Kidney capillary endothelial cell (primary cell): ENCODE data around the gene ZNF593OS.

ENCODE experiments used
- DNase-seq: peaks from one replicate; pipeline ENCODE4 v3.0.0-alpha.2; 2018; ENCODE audit warnings: low spot score

Gene ZNF593OS

DNA sequence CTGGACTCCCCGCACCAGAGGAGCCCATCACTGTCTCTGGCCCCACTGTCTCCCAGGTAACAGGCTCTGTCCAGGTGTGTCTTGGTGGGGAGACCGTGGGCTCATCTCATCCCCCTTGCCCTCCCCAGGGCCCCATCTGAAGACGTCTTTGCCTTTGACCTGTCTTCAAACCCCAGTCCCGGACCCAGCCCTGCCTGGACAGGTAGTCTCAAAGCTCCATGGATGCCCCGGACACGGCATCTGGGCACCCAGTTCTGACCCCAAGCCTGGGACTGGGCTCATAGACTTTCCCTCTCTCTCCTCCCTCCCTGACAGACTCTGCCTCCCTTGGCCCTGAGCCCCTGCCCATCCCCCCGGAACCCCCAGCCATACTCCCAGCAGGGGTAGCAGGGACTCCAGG, 12.5 kb upstream of the ZNF593OS start:
- no peak for DNase-seq

DNA sequence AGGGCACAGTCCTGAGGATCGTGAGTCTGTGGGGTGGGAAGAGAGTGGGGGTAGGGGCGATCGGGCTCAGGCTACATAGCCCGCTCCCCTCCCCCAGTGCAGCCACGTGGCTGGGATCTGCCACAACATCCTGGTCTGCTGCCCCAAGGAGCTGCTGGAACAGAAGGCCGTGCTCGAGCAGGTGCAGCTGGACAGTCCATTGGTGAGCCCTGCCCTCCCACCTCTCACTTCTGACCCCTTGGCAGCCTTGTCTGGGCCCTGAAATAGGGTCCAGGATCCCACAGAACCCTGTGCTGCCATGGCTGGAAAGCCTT, 10.7 kb upstream of the ZNF593OS start:
- DNase-seq, result no peak

DNA sequence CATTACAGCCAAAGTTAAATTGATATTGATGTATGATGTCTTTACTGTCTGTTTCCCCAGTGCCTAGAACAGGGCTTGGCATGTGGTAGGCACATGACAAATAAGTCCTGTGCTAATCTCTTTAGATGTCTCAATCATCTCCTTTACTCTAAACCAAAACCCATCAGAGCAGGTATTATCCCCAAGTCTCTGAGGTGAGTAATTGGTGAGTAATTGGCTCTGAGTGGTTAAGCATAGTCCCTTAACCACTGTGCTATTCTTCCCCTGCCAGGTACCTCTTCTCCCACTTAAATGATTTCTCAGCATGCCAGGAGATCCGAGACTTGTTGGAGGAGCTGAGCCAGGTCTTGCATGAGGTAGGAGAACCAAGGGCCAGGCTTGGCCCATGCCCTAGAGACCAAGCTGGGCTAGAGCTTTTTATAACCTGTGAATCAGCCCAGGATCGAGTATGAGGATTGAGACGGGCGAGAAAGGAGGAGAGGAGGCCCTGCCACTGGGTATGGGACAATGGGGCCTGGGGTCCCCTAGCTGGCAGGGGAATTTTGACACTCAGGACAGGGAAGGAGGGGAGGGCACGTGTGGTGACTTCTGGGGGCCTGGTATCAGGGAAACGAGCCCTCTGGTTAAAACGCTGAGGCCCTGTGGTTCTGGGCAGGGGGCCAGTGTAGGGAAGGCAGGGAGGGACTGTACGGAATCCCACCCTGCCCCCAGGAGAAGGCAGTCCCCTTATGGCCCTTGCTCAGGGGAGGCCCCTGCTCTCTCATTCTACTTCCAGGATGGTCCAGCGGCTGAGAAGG, 10.2 kb upstream of the ZNF593OS start:
- DNase-seq, result no peak

DNA sequence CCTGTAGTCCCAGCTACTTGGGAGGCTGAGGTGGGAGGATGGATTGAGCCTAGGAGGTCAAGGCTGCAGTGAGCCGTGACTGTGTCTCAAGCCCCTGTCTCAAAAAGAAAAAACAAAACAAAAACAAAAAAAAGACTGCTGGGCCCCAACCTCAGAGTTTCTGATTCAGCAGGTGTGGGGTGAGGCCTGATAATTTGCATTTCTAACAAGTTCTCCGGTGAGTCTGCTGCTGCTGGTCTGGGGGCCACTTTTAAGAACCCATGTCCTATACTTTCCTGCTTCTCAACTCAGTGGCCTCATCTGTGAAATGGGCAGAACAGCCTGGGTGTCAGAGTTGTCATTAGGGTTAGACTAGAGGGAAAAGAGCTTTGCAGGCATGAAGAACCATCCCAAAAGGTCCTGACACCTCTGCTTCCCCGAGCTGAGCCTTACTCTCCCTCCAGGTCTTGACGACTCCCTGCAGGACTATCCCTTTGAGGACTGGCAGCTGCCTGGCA, 8.4 kb upstream of the ZNF593OS start:
- no peak for DNase-seq

DNA sequence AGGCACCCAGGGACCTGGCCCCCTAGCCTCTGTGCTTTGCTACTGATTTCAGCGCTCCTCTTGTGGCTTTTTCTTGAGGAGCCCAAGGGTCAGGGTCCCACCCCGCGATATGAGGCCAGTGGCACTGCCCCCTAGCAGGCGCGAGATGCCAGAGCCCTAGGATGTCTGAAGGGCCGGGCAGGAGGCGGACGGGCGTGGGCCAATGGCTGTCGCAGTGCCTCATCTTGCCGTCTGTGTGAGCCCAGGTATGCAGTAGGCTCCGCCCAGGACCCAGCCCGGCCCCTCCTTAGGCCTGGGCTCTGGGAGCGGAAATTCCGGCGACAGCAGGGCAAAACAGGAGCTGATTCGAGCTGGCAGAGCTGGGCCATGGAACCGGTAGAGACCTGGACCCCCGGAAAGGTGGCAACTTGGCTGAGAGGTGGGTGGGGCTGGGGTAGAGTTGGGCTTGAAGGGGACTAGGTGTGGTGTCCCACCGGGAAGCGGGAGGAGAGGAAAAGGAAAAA, 5.6 kb upstream of the ZNF593OS start, which contains the start of gene CNKSR1:
Gene CNKSR1, plus strand, starts transcription at position 310 of the 503 bp plus-strand sequence. Its CDS starts 57 bp downstream, at position 367.
- DNase-seq, result no peak

DNA sequence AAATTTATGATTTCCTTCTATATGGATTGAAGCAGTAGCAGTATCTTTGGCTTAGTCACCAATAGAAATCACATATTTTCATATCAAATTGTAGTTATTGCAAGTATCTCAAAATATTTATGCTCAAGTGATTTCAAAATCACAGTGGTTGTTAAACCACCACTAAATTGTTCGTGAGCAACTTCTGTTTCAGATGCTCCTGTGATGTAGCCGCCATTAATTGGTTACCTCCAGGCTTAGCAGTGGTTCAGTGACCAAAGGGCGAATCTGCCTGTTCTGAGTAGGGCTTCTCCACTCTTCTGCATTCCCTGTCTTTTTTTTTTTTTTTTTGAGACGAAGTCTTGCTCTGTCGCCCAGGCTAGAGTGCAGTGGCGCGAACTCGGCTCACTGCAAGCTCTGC, 3.7 kb upstream of the ZNF593OS start:
- no peak for DNase-seq

DNA sequence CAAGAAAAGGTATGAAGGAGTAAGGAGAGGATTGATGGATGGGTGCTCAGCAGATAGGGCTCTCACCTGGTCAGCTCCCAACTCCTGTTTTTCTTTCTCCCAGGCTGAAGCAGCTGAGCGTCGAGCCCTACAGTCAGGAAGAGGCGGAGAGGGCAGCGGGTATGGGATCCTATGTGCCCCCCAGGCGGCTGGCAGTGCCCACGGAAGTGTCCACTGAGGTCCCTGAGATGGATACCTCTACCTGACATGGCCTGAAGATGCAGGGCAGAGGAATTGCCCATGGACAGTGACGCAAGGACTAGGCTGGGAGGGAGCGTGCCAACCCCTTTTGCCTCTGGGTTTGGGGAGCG, 1.2 kb downstream of the ZNF593OS start:
- DNase-seq, result no peak

DNA sequence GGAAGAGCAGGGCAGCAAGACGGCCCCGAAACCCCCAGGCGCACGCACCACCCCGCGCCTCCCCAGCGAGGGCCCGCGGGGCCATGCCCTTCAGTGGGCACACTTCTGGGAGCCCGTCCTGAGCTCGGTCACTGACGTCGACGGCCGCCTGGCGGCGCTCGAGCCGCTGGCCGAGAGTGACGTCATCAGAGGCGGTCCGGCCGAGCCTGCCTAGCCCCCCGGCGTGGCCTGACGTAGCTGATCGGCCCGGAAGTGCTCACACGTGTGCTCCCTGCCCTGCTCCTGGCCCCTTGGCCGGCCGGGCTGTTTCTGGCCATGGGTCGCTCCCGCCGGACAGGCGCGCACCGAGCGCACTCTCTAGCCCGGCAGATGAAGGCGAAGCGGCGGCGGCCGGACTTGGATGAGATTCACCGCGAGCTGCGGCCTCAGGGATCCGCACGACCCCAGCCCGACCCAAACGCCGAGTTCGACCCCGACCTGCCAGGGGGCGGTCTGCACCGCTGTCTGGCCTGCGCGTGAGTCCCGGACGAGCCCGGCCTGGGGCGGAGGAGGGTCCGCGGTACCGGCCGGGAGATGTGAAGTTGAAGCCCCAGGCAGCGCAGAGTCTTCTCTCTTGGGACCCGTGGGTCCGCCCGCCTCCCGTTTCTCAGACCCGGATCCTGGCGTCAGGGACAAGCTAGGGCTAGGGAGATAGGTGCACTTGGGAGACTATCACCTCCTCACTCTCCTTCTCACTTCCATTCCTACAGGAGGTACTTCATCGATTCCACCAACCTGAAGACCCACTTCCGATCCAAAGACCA, 1.8 kb downstream of the ZNF593OS start, which contains the start of gene ZNF593:
Gene ZNF593, plus strand, starts transcription at position 240 of the 803 bp plus-strand sequence. Its CDS starts 76 bp downstream, at position 316.
- DNase-seq, result peak; percentile 91

DNA sequence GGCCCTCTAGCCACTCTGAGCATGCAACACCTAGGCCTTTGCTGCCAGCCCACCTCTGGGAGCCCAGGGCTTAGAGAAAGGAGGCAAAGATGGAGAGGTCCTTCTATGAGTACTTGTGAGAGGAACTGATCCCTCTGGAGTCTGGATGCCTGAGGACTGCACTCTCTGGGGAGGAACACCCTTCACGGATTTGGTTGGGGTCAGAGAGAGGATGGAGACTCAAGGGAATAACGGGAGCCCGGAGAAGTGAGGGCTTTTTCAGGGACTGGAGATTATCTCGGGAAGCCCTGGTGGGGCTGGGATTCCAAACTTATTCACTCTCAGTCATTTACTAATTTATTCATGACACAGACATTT, 2.5 kb downstream of the ZNF593OS start:
- DNase-seq, result no peak

DNA sequence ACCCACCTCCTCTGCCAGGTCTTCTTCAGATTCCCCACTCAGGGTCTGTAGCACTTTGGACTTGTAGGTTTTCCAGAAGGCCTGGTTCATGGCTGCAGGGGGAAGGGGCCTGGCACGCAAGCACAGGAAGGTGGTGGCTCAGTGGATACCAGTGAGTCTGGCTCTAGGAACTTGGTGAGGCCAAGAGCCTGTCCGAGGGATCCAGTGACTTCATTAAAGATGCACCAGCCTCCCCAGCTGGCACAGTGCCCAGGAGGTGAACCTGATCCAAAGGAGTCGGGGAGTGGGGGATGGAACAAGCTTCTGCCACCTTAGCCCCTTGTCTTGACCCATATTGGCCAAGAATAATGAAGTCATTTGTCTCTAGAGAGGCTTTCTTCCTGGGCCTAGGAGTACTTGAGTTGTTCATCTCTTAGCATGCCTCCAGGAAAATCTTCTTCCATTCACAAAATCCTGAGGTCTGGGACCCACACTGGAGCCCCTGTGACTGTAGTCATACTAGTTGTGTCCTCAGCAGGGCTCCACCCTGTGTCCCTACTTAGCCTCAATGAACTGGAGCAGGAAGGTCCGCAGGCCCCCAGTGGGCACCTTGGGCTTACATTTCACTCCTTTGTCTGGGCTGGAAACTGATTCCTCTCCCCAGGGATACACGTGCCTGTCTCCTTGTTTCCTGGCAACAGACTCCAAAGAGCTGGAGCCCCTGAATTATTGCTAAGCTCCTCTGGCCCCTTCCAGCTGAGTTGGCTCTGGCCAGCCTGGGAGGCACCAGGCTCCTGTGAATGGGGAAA, 3.0 kb downstream of the ZNF593OS start, which contains the start of gene C1orf232:
Gene C1orf232, minus strand, starts transcription at position 554 of the 788 bp plus-strand sequence. Its CDS starts 464 bp downstream, at position 90.
- DNase-seq, result no peak

DNA sequence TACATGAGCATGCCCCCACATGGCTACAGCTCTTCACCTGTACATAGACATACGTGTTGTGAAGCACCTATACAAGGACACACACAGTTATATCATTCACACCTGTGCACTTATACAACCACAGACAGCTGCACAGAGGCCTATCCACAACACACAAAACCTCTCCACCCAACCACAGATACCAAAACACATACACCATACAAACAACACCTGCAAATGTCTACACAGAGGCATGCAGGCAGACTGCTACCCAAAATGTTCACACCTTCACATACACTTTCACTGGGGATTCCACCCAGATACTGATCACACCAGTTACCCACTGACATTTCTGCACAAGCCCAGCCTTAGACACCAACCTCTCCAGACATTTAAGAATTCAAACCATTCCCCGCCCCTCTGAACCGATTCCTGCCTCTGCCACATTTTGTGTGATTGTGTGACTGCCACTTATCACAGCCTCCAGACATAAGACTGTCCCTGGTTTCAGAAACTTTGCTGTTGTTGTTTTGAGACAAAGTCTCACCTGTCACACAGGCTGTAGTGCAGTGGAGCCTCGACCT, 4.8 kb downstream of the ZNF593OS start:
- DNase-seq, result no peak

DNA sequence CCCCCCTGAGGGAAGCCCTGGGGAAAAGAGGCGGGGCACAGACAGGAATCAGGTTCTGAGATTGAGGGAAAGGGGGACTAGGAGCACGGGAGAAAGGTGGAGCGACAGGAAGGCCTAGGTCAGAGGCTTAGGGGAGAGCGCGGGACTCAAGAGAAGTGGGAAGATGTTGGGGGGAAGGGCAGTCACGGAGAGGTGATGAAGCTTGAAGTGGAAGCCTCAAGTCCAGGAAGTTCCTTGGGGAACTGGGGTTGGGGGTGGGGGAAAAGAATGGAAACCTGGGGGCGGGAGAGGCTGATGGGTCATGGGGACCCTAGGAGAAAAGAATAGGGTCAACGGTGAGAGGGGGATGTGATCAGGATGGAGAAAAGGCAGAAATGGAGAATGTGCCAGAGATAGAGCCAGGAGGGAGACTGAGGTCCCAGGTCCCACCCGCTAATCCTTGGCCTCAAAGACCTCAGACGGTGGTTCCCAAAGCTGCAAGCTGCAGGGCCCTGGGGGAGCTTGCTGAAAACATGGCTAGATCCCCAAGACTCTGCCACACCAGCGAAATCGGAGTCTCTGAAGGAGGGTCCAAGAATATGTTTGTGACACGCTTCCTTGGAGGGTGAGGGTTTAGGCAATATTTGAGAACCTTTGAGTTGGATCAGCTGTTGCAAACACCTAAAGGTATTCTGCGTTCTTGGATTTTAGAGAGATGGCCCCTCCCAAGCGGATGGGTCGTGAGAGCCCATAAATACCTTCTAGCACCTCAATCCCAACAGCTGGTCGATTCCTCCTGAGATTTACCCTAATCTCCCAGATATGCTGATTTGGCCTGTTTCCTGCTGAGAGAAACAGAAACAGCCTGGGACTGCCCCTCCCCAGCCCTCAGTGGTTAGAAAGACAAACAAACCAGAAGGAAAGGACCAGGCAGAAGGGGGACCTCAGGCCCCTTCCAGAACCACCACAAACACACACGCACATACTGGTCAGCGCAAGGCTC, 6.5 kb downstream of the ZNF593OS start:
- no peak for DNase-seq

DNA sequence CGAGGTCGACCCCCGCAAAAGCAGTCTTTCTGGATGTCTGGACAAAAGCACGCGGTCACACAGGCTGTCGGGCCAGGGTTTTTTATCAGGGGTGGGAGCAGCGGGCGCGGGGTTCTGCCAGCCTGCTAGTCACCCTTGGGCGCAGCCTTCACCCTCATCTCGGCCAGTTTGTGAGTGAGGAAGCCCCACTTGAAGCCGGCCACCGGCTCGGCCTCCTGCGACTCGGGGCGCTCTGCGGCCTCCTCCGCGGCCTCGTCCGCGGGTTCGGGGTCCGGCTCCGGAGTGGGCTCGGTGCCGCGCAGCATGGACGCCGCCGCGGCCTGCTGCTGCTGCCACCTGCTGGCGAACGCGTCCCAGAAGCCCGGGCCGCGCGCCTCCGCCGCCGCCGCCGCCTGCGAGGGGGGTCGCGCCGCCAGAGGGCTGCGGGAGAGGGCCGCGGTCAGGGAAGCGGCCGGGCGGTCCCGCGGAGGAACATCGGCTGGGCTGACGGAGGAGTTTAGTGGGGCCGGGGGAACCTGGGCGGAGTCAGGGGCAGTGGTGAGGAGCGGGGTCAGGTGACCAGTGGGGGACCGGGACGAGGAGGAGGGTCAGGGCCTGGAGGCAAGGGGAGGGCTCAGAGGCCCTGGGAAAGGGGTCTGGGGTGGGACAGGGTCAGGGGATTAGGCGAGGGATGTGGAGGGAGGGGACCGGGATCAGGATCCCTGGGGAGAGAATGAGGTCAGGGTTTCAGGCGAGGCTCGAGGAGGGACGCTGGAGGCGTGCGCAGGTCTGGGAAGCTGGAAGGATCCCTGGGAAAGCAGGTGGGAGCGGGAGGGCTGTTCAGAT, 7.4 kb downstream of the ZNF593OS start:
- no peak for DNase-seq

DNA sequence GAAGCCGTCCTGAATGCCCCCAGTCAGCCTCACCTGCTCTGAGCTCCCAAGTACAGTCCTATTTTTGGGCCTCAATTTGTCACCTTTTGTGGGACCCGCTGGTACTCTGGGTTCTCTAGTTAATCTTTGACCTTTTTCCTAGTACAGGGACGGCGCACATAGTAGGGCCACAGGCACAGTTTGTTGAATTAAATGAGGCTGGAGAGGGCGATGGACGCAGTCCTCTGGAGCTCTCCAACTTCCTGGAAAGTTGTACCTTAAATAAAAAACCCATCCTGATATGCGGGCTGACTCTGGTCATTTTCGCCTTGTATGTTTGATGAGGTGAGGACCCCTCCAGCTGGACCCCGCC, 8.0 kb downstream of the ZNF593OS start:
- DNase-seq, result no peak

DNA sequence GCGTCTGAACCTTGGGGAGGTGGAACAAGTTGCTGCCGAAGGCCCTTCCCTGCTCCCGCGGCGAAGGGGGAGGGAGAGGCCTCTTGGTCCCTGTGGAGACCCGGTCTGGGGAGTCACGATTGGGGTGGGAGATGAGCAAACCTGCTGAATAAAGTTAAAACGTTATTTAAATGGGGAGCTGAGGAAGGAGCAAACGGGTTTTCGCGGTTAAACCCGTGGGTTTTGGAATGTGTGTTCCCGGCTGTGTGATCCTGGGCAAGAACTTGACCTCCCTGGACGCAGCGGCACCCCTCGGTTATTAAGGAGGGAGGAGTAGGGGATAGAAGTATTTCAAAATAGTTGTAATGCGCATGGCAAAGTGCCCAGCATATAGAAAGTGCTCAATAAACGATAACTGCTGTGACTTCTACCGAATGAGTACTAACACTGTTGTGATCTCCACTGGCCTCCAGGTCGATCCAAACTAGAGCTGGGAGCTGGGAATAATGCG, 9.4 kb downstream of the ZNF593OS start:
- no peak for DNase-seq

DNA sequence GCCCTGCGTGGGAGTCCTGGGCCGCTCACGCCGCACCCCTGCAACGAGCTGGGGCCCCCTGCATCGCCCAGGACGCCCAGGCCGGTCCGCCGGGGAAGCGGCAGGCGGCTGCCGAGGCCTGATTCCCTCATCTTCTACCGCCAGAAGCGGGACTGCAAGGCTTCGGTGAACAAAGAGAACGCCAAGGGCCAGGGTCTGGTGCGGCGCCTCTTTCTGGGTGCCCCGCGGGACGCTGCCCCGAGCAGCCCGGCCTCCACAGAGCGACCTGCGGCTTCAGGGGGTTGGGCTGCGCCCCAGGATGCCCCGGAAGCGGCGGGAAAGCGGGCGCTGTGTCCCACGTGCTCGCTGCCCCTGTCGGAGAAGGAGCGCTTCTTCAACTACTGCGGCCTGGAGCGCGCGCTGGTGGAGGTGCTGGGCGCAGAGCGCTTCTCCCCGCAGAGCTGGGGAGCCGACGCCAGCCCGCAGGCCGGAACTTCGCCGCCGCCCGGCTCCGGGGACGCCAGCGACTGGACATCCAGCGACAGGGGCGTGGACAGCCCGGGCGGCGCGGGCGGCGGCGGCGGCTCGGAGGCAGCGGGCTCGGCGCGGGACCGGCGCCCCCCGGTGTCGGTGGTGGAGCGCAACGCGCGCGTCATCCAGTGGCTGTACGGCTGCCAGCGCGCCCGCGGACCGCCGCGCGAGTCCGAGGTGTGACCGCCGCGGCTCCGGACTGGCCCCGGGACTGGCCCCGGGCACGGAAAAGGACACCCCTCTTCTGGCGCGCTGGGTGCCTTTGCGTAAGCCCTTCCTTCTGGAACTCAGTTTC, 10.0 kb downstream of the ZNF593OS start:
- DNase-seq, result no peak

DNA sequence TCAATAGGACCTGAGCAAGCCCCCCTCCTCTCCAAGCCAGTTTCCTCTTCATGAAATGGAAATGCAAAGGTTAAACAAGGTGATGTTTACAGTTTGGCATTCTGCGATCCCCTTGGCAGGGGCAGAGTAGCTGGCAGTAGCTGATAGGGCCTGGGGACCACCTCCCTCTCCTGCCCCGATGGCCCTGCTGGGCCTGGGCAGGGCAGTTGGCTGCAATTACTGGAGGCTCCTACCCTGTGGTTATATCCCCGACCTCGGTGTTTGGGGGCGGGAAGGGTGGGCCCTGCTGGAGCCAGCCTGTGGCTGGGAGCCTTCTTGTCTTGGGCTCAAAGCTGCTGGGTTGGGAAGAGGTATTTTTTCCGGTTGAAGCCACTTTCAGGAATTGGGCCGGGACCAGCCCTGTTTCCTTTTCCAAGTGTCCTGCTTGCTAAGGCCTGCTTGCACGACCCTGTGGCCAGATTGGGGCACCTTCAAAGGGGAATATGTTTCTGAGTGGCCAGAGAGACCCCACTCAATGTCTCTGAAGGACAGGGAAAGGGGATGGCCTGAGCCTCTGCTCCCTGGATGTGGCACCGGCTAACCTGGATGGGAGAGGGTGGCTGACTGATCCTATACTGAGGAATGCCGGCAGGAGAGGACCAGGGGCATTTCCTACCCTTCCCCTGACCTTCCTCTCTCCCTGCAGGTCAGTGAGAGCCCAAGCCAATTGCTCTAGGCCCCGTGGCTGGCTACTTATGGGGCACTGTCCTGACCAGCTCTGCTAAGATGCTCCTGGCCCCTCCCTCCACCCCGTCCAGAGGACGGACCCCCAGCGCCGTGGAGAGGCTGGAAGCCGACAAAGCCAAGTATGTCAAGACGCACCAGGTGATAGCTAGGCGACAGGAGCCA, 10.9 kb downstream of the ZNF593OS start:
- no peak for DNase-seq

DNA sequence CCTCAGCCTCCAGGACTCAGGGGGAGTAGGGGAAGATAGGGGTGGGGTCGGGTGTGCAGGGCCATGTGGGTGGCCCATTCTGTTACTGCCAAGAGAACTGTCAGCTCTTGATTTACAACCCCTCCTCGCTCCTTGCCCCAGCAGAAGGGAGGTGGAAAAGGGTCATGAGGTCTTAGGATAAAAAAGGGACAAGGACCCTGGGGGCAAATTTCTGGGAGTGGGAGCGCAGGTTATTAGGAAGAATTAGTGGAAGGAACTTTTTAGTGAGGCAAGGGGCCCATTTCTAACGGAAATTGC, 11.9 kb downstream of the ZNF593OS start:
- no peak for DNase-seq
